Activated CD4-positive, alpha-beta T cell treated with anti-CD3 and anti-CD28 coated beads for 4 hours (primary cell): ENCODE results near the gene TBC1D9B.
"Not testable (repeated sequence)": the region's sequence is repeated elsewhere in the genome, so short reads cannot be mapped to it uniquely, and the experiment has no call there.

Source experiments
- DNase-seq, 2 donors: peaks; one replicate each; pipeline ENCODE4 v3.0.0-alpha.2; 2020

Gene TBC1D9B

GRCh38 chr5:179883163-179883562, 24.5 kb downstream of the TBC1D9B start:
- no peak for DNase-seq

GRCh38 chr5:179882338-179882737, 25.4 kb downstream of the TBC1D9B start:
- DNase-seq: no peak

- no peak for DNase-seq
These were observed 26.7 kb downstream of the TBC1D9B start for GRCh38 chr5:179880848-179881590.

- DNase-seq: no peak
These were observed 27.5 kb downstream of the TBC1D9B start for GRCh38 chr5:179880066-179880650.

- no peak for DNase-seq
These were observed 28.0 kb downstream of the TBC1D9B start for GRCh38 chr5:179879690-179880010.

- DNase-seq: no peak
These were observed 28.6 kb downstream of the TBC1D9B start for GRCh38 chr5:179879003-179879689.

- DNase-seq: no peak
These were observed 29.3 kb downstream of the TBC1D9B start for GRCh38 chr5:179878222-179879002.

- no peak for DNase-seq
These were observed 31.1 kb downstream of the TBC1D9B start for GRCh38 chr5:179876610-179876952.

GRCh38 chr5:179875741-179876609, 31.7 kb downstream of the TBC1D9B start:
- DNase-seq: no peak

- no peak for DNase-seq
These were observed 33.0 kb downstream of the TBC1D9B start for GRCh38 chr5:179874536-179875292.

GRCh38 chr5:179874136-179874535, 33.6 kb downstream of the TBC1D9B start:
- DNase-seq: no peak

- DNase-seq: no peak
These were observed 34.0 kb downstream of the TBC1D9B start for GRCh38 chr5:179873588-179874110.

- no peak for DNase-seq
These were observed 34.7 kb downstream of the TBC1D9B start for GRCh38 chr5:179872828-179873575.

- DNase-seq: no peak
These were observed 35.5 kb downstream of the TBC1D9B start for GRCh38 chr5:179872055-179872827.

- not testable (repeated sequence) for DNase-seq
These were observed 36.2 kb downstream of the TBC1D9B start for GRCh38 chr5:179871533-179871932.

- DNase-seq: no peak
These were observed 36.7 kb downstream of the TBC1D9B start for GRCh38 chr5:179870952-179871351.

- no peak for DNase-seq
These were observed 37.2 kb downstream of the TBC1D9B start for GRCh38 chr5:179870403-179870903.

- no peak for DNase-seq
These were observed 37.9 kb downstream of the TBC1D9B start for GRCh38 chr5:179869641-179870402.

- DNase-seq: no peak
These were observed 38.6 kb downstream of the TBC1D9B start for GRCh38 chr5:179869101-179869500.
